Esophagus muscularis mucosa (tissue), 4 donors: ENCODE measurements around the gene TOB2.

Experiments used
- CTCF ChIP-seq, 3 experiments: fragments of 200-600 bp in 2 of 3; fragments of 450-650 bp in 1 of 3; sonication (generic) in 2 of 3; IDR thresholded peaks; one replicate each; pipeline ENCODE4 v1.5.1; 2017 to 2019; ENCODE audit warnings: antibody characterized with exemption in 3 of 3, mild to moderate bottlenecking in 2 of 3, moderate library complexity in 1 of 3
- EP300 ChIP-seq: sonication (generic); formaldehyde crosslinking; IDR thresholded peaks from one replicate; pipeline ENCODE4 v1.6.1; 2017; ENCODE audit warnings: antibody characterized with exemption
- POLR2A ChIP-seq: fragments of 450-650 bp; IDR thresholded peaks from one replicate; pipeline ENCODE4 v1.6.1; 2017; ENCODE audit warnings: antibody characterized with exemption, moderate library complexity, mild to moderate bottlenecking, low read depth
- POLR2AphosphoS5 ChIP-seq, 2 donors: sonication (generic); formaldehyde crosslinking; IDR thresholded peaks; one replicate each; pipeline ENCODE4 v1.6.1; 2017; ENCODE audit warnings: antibody characterized with exemption in 2 of 2

DNA sequence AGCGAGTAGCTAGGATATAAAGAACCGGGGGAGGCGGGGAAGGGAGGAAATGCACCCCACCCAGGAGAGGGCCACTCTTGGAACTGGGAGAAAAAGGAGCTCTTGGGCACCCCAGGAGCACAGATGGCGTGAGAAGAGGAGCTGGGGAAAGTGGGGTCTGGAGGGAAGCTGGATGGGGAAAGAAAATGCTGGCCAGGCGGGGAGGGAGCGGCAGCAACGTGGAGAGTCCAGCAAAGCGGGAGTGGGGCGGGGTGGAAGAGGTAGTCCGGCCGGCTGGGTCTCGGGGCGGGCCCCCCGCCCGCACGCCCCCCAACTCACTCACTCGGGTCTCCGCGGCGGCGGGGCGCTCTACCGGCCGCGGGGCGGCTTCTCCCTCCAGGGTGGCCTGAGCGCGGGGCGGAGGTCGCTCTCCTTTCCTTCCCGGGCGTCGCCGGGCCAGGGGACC is 522 bp downstream of the TOB2 start:
- no peak for TF ChIP-seq CTCF (IDR thresholded peaks at IDR 0.05)
- TF ChIP-seq POLR2AphosphoS5 (IDR thresholded peaks at IDR 0.05): no peak
- TF ChIP-seq POLR2A: no peak
- no peak for TF ChIP-seq EP300
